Measurements from ENCODE around the gene WFIKKN2.

Gene WFIKKN2

DNA sequence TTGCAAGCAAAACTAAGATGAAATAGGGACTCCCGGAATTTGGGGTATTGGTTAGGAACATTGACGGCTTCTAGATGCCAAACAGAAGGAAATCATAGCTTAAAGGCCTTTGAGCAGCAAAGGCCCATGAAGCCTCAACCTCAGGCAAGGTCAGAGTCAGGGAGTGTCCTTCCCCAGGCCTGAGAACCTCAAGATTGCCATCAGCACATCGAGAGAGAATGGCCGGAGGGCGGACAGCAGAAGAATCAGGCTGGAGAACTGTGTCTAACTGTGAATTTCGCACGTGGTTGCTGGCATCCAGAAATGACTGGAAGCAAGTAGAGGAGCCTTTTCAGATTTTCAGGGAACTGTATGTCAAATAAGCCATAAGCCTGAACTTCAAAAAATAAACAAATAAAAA is 43.3 kb upstream of the WFIKKN2 start:
- no peak overlapping the region for H2AFZ ChIP-seq (ENCODE audit: insufficient read depth, low read length, poor library complexity)
- H3K4ac ChIP-seq (ENCODE audit: low read depth, low read length), result no peak overlapping the region
- no peak overlapping the region for H4K12ac ChIP-seq (ENCODE audit: low read depth, low read length)
- H3K4me2 ChIP-seq (ENCODE audit: low read length), result no peak overlapping the region
- no peak overlapping the region for H2BK12ac ChIP-seq (ENCODE audit: low read length)
- no peak overlapping the region for H4K91ac ChIP-seq (ENCODE audit: low read depth, low read length)
- no peaks in the 10 kb centered on the region for H3K27me3 ChIP-seq (ENCODE audit: insufficient read depth, low read length)
- H2BK5ac ChIP-seq (ENCODE audit: low read depth, low read length, poor library complexity), result no peak overlapping the region
- H3K23ac ChIP-seq (ENCODE audit: low read length), result no peak overlapping the region
- H3K4me1 ChIP-seq (ENCODE audit: control insufficient read depth in 1 of 2, insufficient read depth in 2 of 2, low read length in 2 of 2), result peaks cover 6 to 8% of the 10 kb centered on the region in 2 experiments
- H3K79me1 ChIP-seq (ENCODE audit: low read length), result peaks cover 4% of the 10 kb centered on the region
- H3K4me3 ChIP-seq (ENCODE audit: low read depth, low read length), result no peak overlapping the region
- H2AK5ac ChIP-seq (ENCODE audit: low read length), result no peak overlapping the region
- H4K8ac ChIP-seq (ENCODE audit: low read depth, low read length), result no peak overlapping the region
- H3K14ac ChIP-seq (ENCODE audit: low read length), result no peak overlapping the region
- WGBS (ENCODE audit: extremely low coverage, insufficient coverage, insufficient read length), result no CpG with 5 or more reads among the region's 7 CpGs
- no peak overlapping the region for H3K9ac ChIP-seq (ENCODE audit: low read length)
- H3K79me2 ChIP-seq (ENCODE audit: control insufficient read depth, insufficient read depth, low read length, poor library complexity), result no peaks in the 10 kb centered on the region
- no peaks in the 10 kb centered on the region for H3K9me3 ChIP-seq (ENCODE audit: insufficient read depth, low read depth, low read length)
- H2BK120ac ChIP-seq (ENCODE audit: insufficient read depth, low read length, poor library complexity), result no peak overlapping the region
- no peaks in the 10 kb centered on the region for H3K36me3 ChIP-seq (ENCODE audit: control insufficient read depth in 1 of 2, insufficient read depth in 2 of 2, low read length in 2 of 2)
- DNase-seq, result peak in 1 of 2 donors; percentile 14
- no peak overlapping the region for H3K18ac ChIP-seq (ENCODE audit: low read length)
- no peak overlapping the region for H3K27ac ChIP-seq (ENCODE audit: low read depth, low read length)

DNA sequence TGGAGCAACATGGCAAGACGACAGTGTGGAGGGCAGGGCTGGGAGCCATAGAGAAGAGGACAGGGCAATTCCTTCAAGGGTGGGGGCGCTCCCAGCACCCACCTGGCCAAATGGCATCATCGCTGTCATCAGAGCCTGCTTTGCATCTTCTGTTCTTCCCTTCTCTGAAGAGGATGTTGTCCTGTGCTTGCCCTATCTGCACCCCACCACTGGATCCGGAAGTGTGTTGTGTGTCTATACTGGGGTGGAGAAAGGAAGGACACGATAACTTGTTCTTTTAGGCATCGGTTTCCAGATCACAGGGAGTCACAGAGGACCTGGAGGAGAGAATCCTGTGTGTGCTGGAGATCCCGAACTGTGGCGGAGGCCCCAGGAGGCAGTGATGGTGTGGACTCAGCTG is 42.4 kb upstream of the WFIKKN2 start:
- Histone ChIP-seq H2BK5ac (ENCODE audit: low read depth, low read length, poor library complexity) (no peak overlapping the region), H3K23ac (ENCODE audit: low read length) (no peak overlapping the region)

GRCh38 chr17:50794361-50794760 is 41.0 kb upstream of the WFIKKN2 start:
- Histone ChIP-seq H2AFZ (ENCODE audit: insufficient read depth, low read length, poor library complexity) (no peak overlapping the region), H4K8ac (ENCODE audit: low read depth, low read length) (no peak overlapping the region)
- no CpG with 5 or more reads among the region's 6 CpGs for WGBS (ENCODE audit: extremely low coverage, insufficient coverage, insufficient read length)

More for the DNA sequence above, 42.4 kb upstream of the WFIKKN2 start:
- Histone ChIP-seq H3K27me3 (ENCODE audit: insufficient read depth, low read length) (no peaks in the 10 kb centered on the region), H3K79me1 (ENCODE audit: low read length) (peaks cover 5% of the 10 kb centered on the region), H3K9ac (ENCODE audit: low read length) (no peak overlapping the region), H4K12ac (ENCODE audit: low read depth, low read length) (no peak overlapping the region), H3K14ac (ENCODE audit: low read length) (no peak overlapping the region), H2BK12ac (ENCODE audit: low read length) (no peak overlapping the region), H2AFZ (ENCODE audit: insufficient read depth, low read length, poor library complexity) (no peak overlapping the region), H3K4ac (ENCODE audit: low read depth, low read length) (no peak overlapping the region), H3K4me3 (ENCODE audit: low read depth, low read length) (no peak overlapping the region), H2BK120ac (ENCODE audit: insufficient read depth, low read length, poor library complexity) (no peak overlapping the region), H3K27ac (ENCODE audit: low read depth, low read length) (no peak overlapping the region), H2AK5ac (ENCODE audit: low read length) (no peak overlapping the region), H3K9me3 (ENCODE audit: insufficient read depth, low read depth, low read length) (no peaks in the 10 kb centered on the region), H3K4me1 (ENCODE audit: control insufficient read depth in 1 of 2, insufficient read depth in 2 of 2, low read length in 2 of 2) (peaks cover 8% of the 10 kb centered on the region in 2 experiments), H3K36me3 (ENCODE audit: control insufficient read depth in 1 of 2, insufficient read depth in 2 of 2, low read length in 2 of 2) (no peaks in the 10 kb centered on the region), H4K8ac (ENCODE audit: low read depth, low read length) (no peak overlapping the region), H4K91ac (ENCODE audit: low read depth, low read length) (no peak overlapping the region), H3K18ac (ENCODE audit: low read length) (no peak overlapping the region), H3K79me2 (ENCODE audit: control insufficient read depth, insufficient read depth, low read length, poor library complexity) (no peaks in the 10 kb centered on the region), H3K4me2 (ENCODE audit: low read length) (no peak overlapping the region)
- WGBS (ENCODE audit: extremely low coverage, insufficient coverage, insufficient read length), result no CpG with 5 or more reads among the region's 8 CpGs
- no peak for DNase-seq

GRCh38 chr17:50797135-50797810 is 38.1 kb upstream of the WFIKKN2 start:
- Histone ChIP-seq H3K4ac (ENCODE audit: low read depth, low read length) (no peak overlapping the region), H4K91ac (ENCODE audit: low read depth, low read length) (no peak overlapping the region), H3K9me3 (ENCODE audit: insufficient read depth, low read depth, low read length) (no peaks in the 10 kb centered on the region), H3K4me1 (ENCODE audit: control insufficient read depth in 1 of 2, insufficient read depth in 2 of 2, low read length in 2 of 2) (peaks cover 14 to 19% of the 10 kb centered on the region in 2 experiments), H3K27ac (ENCODE audit: low read depth, low read length) (no peak overlapping the region), H3K79me1 (ENCODE audit: low read length) (peaks cover 14% of the 10 kb centered on the region), H3K36me3 (ENCODE audit: control insufficient read depth in 1 of 2, insufficient read depth in 2 of 2, low read length in 2 of 2) (no peaks in the 10 kb centered on the region), H3K23ac (ENCODE audit: low read length) (no peak overlapping the region), H3K4me2 (ENCODE audit: low read length) (no peak overlapping the region), H2AK5ac (ENCODE audit: low read length) (no peak overlapping the region), H2AFZ (ENCODE audit: insufficient read depth, low read length, poor library complexity) (no peak overlapping the region), H3K4me3 (ENCODE audit: low read depth, low read length) (no peak overlapping the region), H2BK12ac (ENCODE audit: low read length) (no peak overlapping the region), H2BK120ac (ENCODE audit: insufficient read depth, low read length, poor library complexity) (no peak overlapping the region), H3K14ac (ENCODE audit: low read length) (no peak overlapping the region), H4K8ac (ENCODE audit: low read depth, low read length) (no peak overlapping the region), H2BK5ac (ENCODE audit: low read depth, low read length, poor library complexity) (no peak overlapping the region), H3K9ac (ENCODE audit: low read length) (no peak overlapping the region), H4K12ac (ENCODE audit: low read depth, low read length) (no peak overlapping the region), H3K18ac (ENCODE audit: low read length) (no peak overlapping the region), H3K79me2 (ENCODE audit: control insufficient read depth, insufficient read depth, low read length, poor library complexity) (no peaks in the 10 kb centered on the region), H3K27me3 (ENCODE audit: insufficient read depth, low read length) (no peaks in the 10 kb centered on the region)
- no CpG with 5 or more reads among the region's 11 CpGs for WGBS (ENCODE audit: extremely low coverage, insufficient coverage, insufficient read length)
- DNase-seq, result no peak

More at GRCh38 chr17:50794361-50794760, 41.0 kb upstream of the WFIKKN2 start:
- no peak overlapping the region for H3K4me2 ChIP-seq (ENCODE audit: low read length)
- H3K4ac ChIP-seq (ENCODE audit: low read depth, low read length), result no peak overlapping the region
- peaks cover 14% of the 10 kb centered on the region for H3K79me1 ChIP-seq (ENCODE audit: low read length)
- no peak overlapping the region for H3K9ac ChIP-seq (ENCODE audit: low read length)
- no peak overlapping the region for H3K23ac ChIP-seq (ENCODE audit: low read length)
- no peak overlapping the region for H4K91ac ChIP-seq (ENCODE audit: low read depth, low read length)
- H3K27ac ChIP-seq (ENCODE audit: low read depth, low read length), result no peak overlapping the region
- no peak overlapping the region for H2BK12ac ChIP-seq (ENCODE audit: low read length)
- no peak overlapping the region for H2AK5ac ChIP-seq (ENCODE audit: low read length)
- no peak overlapping the region for H2BK5ac ChIP-seq (ENCODE audit: low read depth, low read length, poor library complexity)
- H3K36me3 ChIP-seq (ENCODE audit: control insufficient read depth in 1 of 2, insufficient read depth in 2 of 2, low read length in 2 of 2), result no peaks in the 10 kb centered on the region
- no peak for DNase-seq
- no peak overlapping the region for H3K18ac ChIP-seq (ENCODE audit: low read length)
- no peak overlapping the region for H2BK120ac ChIP-seq (ENCODE audit: insufficient read depth, low read length, poor library complexity)
- H4K12ac ChIP-seq (ENCODE audit: low read depth, low read length), result no peak overlapping the region
- no peak overlapping the region for H3K4me3 ChIP-seq (ENCODE audit: low read depth, low read length)
- no peak overlapping the region for H3K14ac ChIP-seq (ENCODE audit: low read length)
- peaks cover 18% of the 10 kb centered on the region in 2 experiments for H3K4me1 ChIP-seq (ENCODE audit: control insufficient read depth in 1 of 2, insufficient read depth in 2 of 2, low read length in 2 of 2)
- no peaks in the 10 kb centered on the region for H3K9me3 ChIP-seq (ENCODE audit: insufficient read depth, low read depth, low read length)
- H3K27me3 ChIP-seq (ENCODE audit: insufficient read depth, low read length), result no peaks in the 10 kb centered on the region
- H3K79me2 ChIP-seq (ENCODE audit: control insufficient read depth, insufficient read depth, low read length, poor library complexity), result no peaks in the 10 kb centered on the region

All from trophoblast cell (in vitro differentiated cells and primary cell).